K562 (cell line): ENCODE data around the gene CHN2. TPM values are rescaled to one million over a fixed set of nuclear protein-coding genes. Genes with fewer than 3 reads are reported as not detected.

Source experiments
- ATAC-seq: fragments of 200-7000 bp; cut with Tn5 transposase; 3 replicates; pipeline ENCODE4 v1.9.1; 2020; ENCODE audit warnings: moderate library complexity
- BruUV-seq: library from RNA; stranded (reverse); fragments of 400-500 nt; replicated peaks from 2 replicates; lab custom pipeline; 2021; lab: Mats Ljungman, UMichigan
- CTCF ChIA-PET: fragments of 300-600 bp; formaldehyde crosslinking; extraction: SDS; loops from one replicate; lab custom pipeline; 2021; ENCODE audit warnings: low intra/inter-chr PET ratio; lab: Yijun Ruan, JAX
- POLR2A ChIA-PET: fragments of 300-600, 350-650 bp; sonication (Branson Sonifier 250); formaldehyde crosslinking; extraction: SDS; loops from one replicate; lab custom pipeline; 2021; ENCODE audit warnings: antibody characterized with exemption, inconsistent platforms; lab: Yijun Ruan, JAX
- DNase-seq, 4 experiments: peaks; one replicate each; pipeline versions ENCODE4 v3.0.0 to v3.0.0-alpha.2; 2011 to 2018; ENCODE audit warnings: low spot score in 3 of 4, mixed read lengths in 3 of 4; ENCODE audit errors: extremely low read depth in 1 of 4
- FAIRE-seq: peaks from 2 replicates; lab custom pipeline; 2011; peaks lifted over from hg19 to GRCh38; lab: Jason Lieb, UNC
- H2AFZ ChIP-seq: 2 replicates; pipeline ENCODE4 v1.6.0; 2011; ENCODE audit warnings: low read depth, low read length, control low read depth, inconsistent platforms
- H3K27ac ChIP-seq: fragments of 200-600 bp; 3 replicates; pipeline ENCODE4 v1.8.0; 2011; ENCODE audit warnings: low read depth, mild to moderate bottlenecking, control low read depth, inconsistent platforms, low read length, moderate library complexity, mixed read lengths; ENCODE audit errors: extremely low read depth
- H3K27me3 ChIP-seq, 2 experiments: fragments of 300-600 bp in 1 of 2; 2 replicates in 1 of 2; 3 replicates in 1 of 2; pipeline versions ENCODE4 v1.6.0 to v1.8.0; 2011; ENCODE audit warnings: inconsistent platforms in 2 of 2, low read length in 2 of 2, mild to moderate bottlenecking in 1 of 2, mixed read lengths in 1 of 2, moderate library complexity in 1 of 2; ENCODE audit not compliant: control insufficient read depth in 2 of 2, insufficient read depth in 2 of 2
- H3K36me3 ChIP-seq: fragments of 300-600 bp; 3 replicates; pipeline ENCODE4 v1.8.0; 2011; ENCODE audit warnings: mild to moderate bottlenecking, low read length, inconsistent platforms; ENCODE audit not compliant: control insufficient read depth, insufficient read depth
- H3K4me1 ChIP-seq, 2 experiments: fragments of 200-600 bp in 1 of 2; replicated peaks in 1 of 2; 2 replicates in 1 of 2; 3 replicates in 1 of 2; pipeline versions ENCODE4 v1.5.1 to v1.8.0; 2011; ENCODE audit warnings: inconsistent platforms in 2 of 2, low read length in 2 of 2, mild to moderate bottlenecking in 1 of 2, mixed read lengths in 1 of 2, moderate library complexity in 1 of 2; ENCODE audit not compliant: control insufficient read depth in 2 of 2, insufficient read depth in 2 of 2
- H3K4me2 ChIP-seq: 2 replicates; pipeline ENCODE4 v1.6.1; 2011; ENCODE audit warnings: low read length, control low read depth, inconsistent platforms, mixed read lengths; ENCODE audit not compliant: insufficient read depth
- H3K4me3 ChIP-seq: fragments of 200-600 bp; sonication (generic), shearing (Covaris generic); 2 replicates; pipeline ENCODE4 v1.5.1; 2016; ENCODE audit warnings: control low read depth, inconsistent platforms
- H3K79me2 ChIP-seq: fragments of 200-600 bp; 3 replicates; pipeline ENCODE4 v1.8.0; 2011; ENCODE audit warnings: low read length, inconsistent platforms; ENCODE audit not compliant: control insufficient read depth, insufficient read depth
- H3K9ac ChIP-seq, 2 experiments: 2 replicates each; pipeline versions ENCODE4 v1.6.0 to v1.6.1; 2011; ENCODE audit warnings: low read depth in 2 of 2, low read length in 2 of 2, control low read depth in 1 of 2, inconsistent platforms in 1 of 2, mild to moderate bottlenecking in 1 of 2, mixed read lengths in 1 of 2; ENCODE audit not compliant: insufficient read depth in 1 of 2
- H3K9me1 ChIP-seq: one replicate; pipeline ENCODE4 v1.6.0; 2011; ENCODE audit warnings: inconsistent platforms, mild to moderate bottlenecking, low read length, moderate library complexity; ENCODE audit not compliant: control insufficient read depth, insufficient read depth
- H3K9me3 ChIP-seq: replicated peaks from 2 replicates; pipeline ENCODE4 v1.5.1; 2011; ENCODE audit warnings: low read depth, low read length, inconsistent platforms; ENCODE audit not compliant: control insufficient read depth, insufficient read depth
- H4K20me1 ChIP-seq: replicated peaks from 2 replicates; pipeline ENCODE4 v1.6.1; 2011; ENCODE audit warnings: low read length, inconsistent platforms, mixed read lengths; ENCODE audit not compliant: control insufficient read depth, insufficient read depth
- EGR1 ChIP-seq: fragments of 450-650 bp; conservative IDR thresholded peaks from 2 replicates; pipeline ENCODE4 v1.6.1; 2017; ENCODE audit warnings: mild to moderate bottlenecking
- ESRRB ChIP-seq: fragments of 250-450 bp; sonication (Bioruptor Pico); IDR thresholded peaks from 2 replicates; pipeline ENCODE4 v1.5.0; 2020; ENCODE audit warnings: mild to moderate bottlenecking, moderate library complexity, borderline replicate concordance
- EWSR1 ChIP-seq: fragments of 450-650 bp; IDR thresholded peaks from 2 replicates; pipeline ENCODE4 v1.6.1; 2018; ENCODE audit warnings: borderline replicate concordance, mild to moderate bottlenecking, low read depth, moderate library complexity; ENCODE audit not compliant: partially characterized antibody
- PHB ChIP-seq: fragments of 250-450 bp; sonication (Bioruptor Pico); IDR thresholded peaks from 2 replicates; pipeline ENCODE4 v1.5.0; 2021
- SMAD1 ChIP-seq: fragments of 150-350 bp; IDR thresholded peaks from 2 replicates; pipeline ENCODE4 v1.6.1; 2014; ENCODE audit warnings: low read length, low read depth; ENCODE audit not compliant: partially characterized antibody
- SRSF1 ChIP-seq: fragments of 200-400 bp; formaldehyde crosslinking; IDR thresholded peaks from 2 replicates; pipeline ENCODE4 v1.6.1; 2017; ENCODE audit warnings: mild to moderate bottlenecking, low read depth, low read length, moderate library complexity
- XRCC4 ChIP-seq: IDR thresholded peaks from one replicate; pipeline ENCODE4 v1.6.1; 2011; ENCODE audit not compliant: insufficient read depth, insufficient read length; ENCODE audit errors: extremely low read depth
- ZNF316 ChIP-seq: fragments of 450-650 bp; IDR thresholded peaks from 2 replicates; pipeline ENCODE4 v1.6.1; 2016
- ZNF431 ChIP-seq: sonication (generic); formaldehyde crosslinking; IDR thresholded peaks from 2 replicates; pipeline ENCODE4 v1.8.0; 2022; ENCODE audit warnings: mild to moderate bottlenecking, missing genetic modification reagents
- ZNF445 ChIP-seq: fragments of 250-450 bp; sonication (Bioruptor Pico); IDR thresholded peaks from 2 replicates; pipeline ENCODE4 v1.4.0; 2020; ENCODE audit warnings: low read depth, mild to moderate bottlenecking, moderate library complexity
- WGBS: fragments of 100-300 bp; shearing (Covaris generic); methylation state at CpG from one replicate; pipeline ENCODE4 v1.1.6; 2016; ENCODE audit warnings: low coverage, mixed read lengths; ENCODE audit not compliant: insufficient coverage; ENCODE audit errors: missing lambda C conversion rate; 5-methylcytosine and 5-hydroxymethylcytosine counted together
- in situ Hi-C: fragments of 300-500 bp; cut with MboI; formaldehyde crosslinking; loops from 4 replicates; pipeline ENCODE4 v1.15.0; 2018; ENCODE audit warnings: inconsistent platforms, mixed read lengths
- intact Hi-C: fragments of 100-400 bp; cut with micrococcal nuclease; formaldehyde crosslinking; loops from 2 replicates; pipeline ENCODE4 v1.14.2; 2022
- polyA plus RNA-seq, 8 experiments: library from polyadenylated mRNA; depleted of rRNA in 4 of 8; stranded (reverse) in 5 of 8; unstranded in 3 of 8; fragments of >200 nt; fragmentation: Nextera tagmentation in 2 of 8; fragmentation: Illumina TruSeq in 1 of 8; extraction: Ambion mirVana in 2 of 8; extraction: Trizol in 1 of 8; gene quantifications; 2 replicates each; pipeline versions ENCODE4 v1.2.1 to v1.2.3, GENCODE V29; 2011 to 2014; ENCODE audit warnings: inconsistent platforms in 1 of 8, missing spikeins in 1 of 8
- total RNA-seq, 7 experiments: library from RNA; depleted of rRNA in 6 of 7; stranded (reverse); fragments of >200 nt in 6 of 7; fragmentation: Illumina TruSeq in 2 of 7; extraction: Trizol in 2 of 7; gene quantifications; 2 replicates each; pipeline versions ENCODE4 v1.2.1 to v1.2.3, GENCODE V29; 2011 to 2021; ENCODE audit warnings: low replicate concordance in 1 of 7
- TF ChIP-seq, protein P1 (sequence below), 2 experiments: IDR thresholded peaks; 2 replicates each; pipeline ENCODE4 v1.6.1; 2012; ENCODE audit warnings: improper control_type of control experiment in 2 of 2, low read depth in 2 of 2, low read length in 2 of 2, borderline replicate concordance in 1 of 2
- TF ChIP-seq, protein P2 (sequence below): sonication (generic); formaldehyde crosslinking; IDR thresholded peaks from 2 replicates; pipeline ENCODE4 v1.9.0; 2022; ENCODE audit warnings: mild to moderate bottlenecking, missing genetic modification reagents
- TF ChIP-seq, protein P3 (sequence below): sonication (generic); formaldehyde crosslinking; IDR thresholded peaks from 2 replicates; pipeline ENCODE4 v1.4.0; 2020; ENCODE audit warnings: mild to moderate bottlenecking, missing genetic modification reagents
- TF ChIP-seq, protein P4 (sequence below): sonication (generic); formaldehyde crosslinking; IDR thresholded peaks from 2 replicates; pipeline ENCODE4 v1.5.0; 2020; ENCODE audit warnings: missing genetic modification reagents
- TF ChIP-seq, protein P5 (sequence below): fragments of 250-450 bp; sonication (Bioruptor Pico); IDR thresholded peaks from 2 replicates; pipeline ENCODE4 v1.5.0; 2021
- TF ChIP-seq, protein P6 (sequence below): fragments of 450-650 bp; IDR thresholded peaks from 2 replicates; pipeline ENCODE4 v1.6.1; 2016; ENCODE audit warnings: low read depth, mild to moderate bottlenecking, moderate library complexity

CHN2 gene
- total and polyA plus RNA-seq, 9 of the 15 experiments (the other 6 are each of a cell fraction or from before 2014, with no cell fraction given), result 0.12 to 2.1 (median 0.31) TPM; not detected in 1

DNA sequence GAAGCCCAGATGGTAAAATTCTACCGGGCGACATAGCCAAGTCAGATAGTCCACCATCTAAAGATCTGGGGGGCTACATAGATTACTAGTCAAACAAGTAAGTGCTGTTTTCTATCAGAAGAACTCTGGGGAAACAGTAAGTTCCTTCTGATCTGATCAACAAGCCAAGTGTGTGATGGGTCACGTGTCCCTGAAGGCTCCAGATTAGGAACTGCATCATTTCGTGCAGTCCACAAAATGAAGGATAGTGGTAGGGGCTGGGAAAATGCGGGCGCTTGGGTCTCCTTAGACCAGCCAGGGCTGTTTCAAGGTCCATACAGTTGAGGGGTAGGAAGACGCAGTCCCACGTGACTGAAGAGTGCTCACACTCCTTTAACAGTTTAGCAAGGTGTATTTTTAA lies 1.8 kb upstream of the CHN2 start:
- H4K20me1 ChIP-seq, result peaks cover 4% of the 10 kb centered on the region; the same call in 1 of the 2 replicates
- CTCF ChIA-PET, result no interaction called here
- no peak overlapping the region for H3K4me3 ChIP-seq
- BruUV-seq, result no TSS peak
- no peak overlapping the region for H3K4me2 ChIP-seq
- peaks cover 14 to 22% of the 10 kb centered on the region in 2 experiments; a peak in 3 of 5 replicates for H3K27me3 ChIP-seq
- H3K9ac ChIP-seq, result no peak overlapping the region
- FAIRE-seq (no peak), DNase-seq (no peak), ATAC-seq (no peak)
- in situ Hi-C loops (no loop called here), intact Hi-C loops (no loop called here)
- H3K4me1 ChIP-seq, result peaks cover 0 to 11% of the 10 kb centered on the region in 2 experiments; a peak in 2 of 5 replicates
- no peaks in the 10 kb centered on the region for H3K79me2 ChIP-seq
- no peak overlapping the region for H3K27ac ChIP-seq
- WGBS, result 17% methylated on average over 8 of the region's 8 CpGs
- H3K9me3 ChIP-seq, result no peaks in the 10 kb centered on the region
- H3K36me3 ChIP-seq, result no peaks in the 10 kb centered on the region
- no peaks in the 10 kb centered on the region for H3K9me1 ChIP-seq
- POLR2A ChIA-PET, result no interaction called here
- no peak overlapping the region for H2AFZ ChIP-seq
- TF ChIP-seq, protein P1, sequence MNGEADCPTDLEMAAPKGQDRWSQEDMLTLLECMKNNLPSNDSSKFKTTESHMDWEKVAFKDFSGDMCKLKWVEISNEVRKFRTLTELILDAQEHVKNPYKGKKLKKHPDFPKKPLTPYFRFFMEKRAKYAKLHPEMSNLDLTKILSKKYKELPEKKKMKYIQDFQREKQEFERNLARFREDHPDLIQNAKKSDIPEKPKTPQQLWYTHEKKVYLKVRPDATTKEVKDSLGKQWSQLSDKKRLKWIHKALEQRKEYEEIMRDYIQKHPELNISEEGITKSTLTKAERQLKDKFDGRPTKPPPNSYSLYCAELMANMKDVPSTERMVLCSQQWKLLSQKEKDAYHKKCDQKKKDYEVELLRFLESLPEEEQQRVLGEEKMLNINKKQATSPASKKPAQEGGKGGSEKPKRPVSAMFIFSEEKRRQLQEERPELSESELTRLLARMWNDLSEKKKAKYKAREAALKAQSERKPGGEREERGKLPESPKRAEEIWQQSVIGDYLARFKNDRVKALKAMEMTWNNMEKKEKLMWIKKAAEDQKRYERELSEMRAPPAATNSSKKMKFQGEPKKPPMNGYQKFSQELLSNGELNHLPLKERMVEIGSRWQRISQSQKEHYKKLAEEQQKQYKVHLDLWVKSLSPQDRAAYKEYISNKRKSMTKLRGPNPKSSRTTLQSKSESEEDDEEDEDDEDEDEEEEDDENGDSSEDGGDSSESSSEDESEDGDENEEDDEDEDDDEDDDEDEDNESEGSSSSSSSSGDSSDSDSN (IDR thresholded peaks at IDR 0.05; ENCODE audit: borderline replicate concordance in 1 of 2, low read depth in 2 of 2, low read length in 2 of 2), result no peak
- TF ChIP-seq SMAD1, result no peak
- TF ChIP-seq EGR1, result no peak
- TF ChIP-seq, protein P2, sequence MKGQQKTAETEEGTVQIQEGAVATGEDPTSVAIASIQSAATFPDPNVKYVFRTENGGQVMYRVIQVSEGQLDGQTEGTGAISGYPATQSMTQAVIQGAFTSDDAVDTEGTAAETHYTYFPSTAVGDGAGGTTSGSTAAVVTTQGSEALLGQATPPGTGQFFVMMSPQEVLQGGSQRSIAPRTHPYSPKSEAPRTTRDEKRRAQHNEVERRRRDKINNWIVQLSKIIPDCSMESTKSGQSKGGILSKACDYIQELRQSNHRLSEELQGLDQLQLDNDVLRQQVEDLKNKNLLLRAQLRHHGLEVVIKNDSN, result peak; percentile 72
- TF ChIP-seq, protein P3, sequence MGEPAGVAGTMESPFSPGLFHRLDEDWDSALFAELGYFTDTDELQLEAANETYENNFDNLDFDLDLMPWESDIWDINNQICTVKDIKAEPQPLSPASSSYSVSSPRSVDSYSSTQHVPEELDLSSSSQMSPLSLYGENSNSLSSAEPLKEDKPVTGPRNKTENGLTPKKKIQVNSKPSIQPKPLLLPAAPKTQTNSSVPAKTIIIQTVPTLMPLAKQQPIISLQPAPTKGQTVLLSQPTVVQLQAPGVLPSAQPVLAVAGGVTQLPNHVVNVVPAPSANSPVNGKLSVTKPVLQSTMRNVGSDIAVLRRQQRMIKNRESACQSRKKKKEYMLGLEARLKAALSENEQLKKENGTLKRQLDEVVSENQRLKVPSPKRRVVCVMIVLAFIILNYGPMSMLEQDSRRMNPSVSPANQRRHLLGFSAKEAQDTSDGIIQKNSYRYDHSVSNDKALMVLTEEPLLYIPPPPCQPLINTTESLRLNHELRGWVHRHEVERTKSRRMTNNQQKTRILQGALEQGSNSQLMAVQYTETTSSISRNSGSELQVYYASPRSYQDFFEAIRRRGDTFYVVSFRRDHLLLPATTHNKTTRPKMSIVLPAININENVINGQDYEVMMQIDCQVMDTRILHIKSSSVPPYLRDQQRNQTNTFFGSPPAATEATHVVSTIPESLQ (CRISPR knock-in tag), result no peak
- TF ChIP-seq, protein P4, sequence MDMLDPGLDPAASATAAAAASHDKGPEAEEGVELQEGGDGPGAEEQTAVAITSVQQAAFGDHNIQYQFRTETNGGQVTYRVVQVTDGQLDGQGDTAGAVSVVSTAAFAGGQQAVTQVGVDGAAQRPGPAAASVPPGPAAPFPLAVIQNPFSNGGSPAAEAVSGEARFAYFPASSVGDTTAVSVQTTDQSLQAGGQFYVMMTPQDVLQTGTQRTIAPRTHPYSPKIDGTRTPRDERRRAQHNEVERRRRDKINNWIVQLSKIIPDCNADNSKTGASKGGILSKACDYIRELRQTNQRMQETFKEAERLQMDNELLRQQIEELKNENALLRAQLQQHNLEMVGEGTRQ (CRISPR knock-in tag), result peak; percentile 63
- no peak for TF ChIP-seq SRSF1
- TF ChIP-seq XRCC4, result no peak
- TF ChIP-seq ZNF445 (CRISPR knock-in tag), result no peak
- TF ChIP-seq ESRRB, result no peak
- TF ChIP-seq ZNF431, result no peak
- no peak for TF ChIP-seq ZNF316
- TF ChIP-seq, protein P5, sequence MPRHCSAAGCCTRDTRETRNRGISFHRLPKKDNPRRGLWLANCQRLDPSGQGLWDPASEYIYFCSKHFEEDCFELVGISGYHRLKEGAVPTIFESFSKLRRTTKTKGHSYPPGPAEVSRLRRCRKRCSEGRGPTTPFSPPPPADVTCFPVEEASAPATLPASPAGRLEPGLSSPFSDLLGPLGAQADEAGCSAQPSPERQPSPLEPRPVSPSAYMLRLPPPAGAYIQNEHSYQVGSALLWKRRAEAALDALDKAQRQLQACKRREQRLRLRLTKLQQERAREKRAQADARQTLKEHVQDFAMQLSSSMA (CRISPR knock-in tag), result no peak
- TF ChIP-seq EWSR1, result no peak
- TF ChIP-seq, protein P6, sequence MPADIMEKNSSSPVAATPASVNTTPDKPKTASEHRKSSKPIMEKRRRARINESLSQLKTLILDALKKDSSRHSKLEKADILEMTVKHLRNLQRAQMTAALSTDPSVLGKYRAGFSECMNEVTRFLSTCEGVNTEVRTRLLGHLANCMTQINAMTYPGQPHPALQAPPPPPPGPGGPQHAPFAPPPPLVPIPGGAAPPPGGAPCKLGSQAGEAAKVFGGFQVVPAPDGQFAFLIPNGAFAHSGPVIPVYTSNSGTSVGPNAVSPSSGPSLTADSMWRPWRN, result no peak
- TF ChIP-seq PHB (CRISPR knock-in tag), result no peak
